Keratinocyte (primary cell): ENCODE measurements around the gene TOP1.

Experiments used
- CTCF ChIP-seq, 3 experiments: IDR thresholded peaks in 1 of 3; conservative IDR thresholded peaks in 1 of 3; optimal IDR thresholded peaks in 1 of 3; 2 replicates in 2 of 3; 3 replicates in 1 of 3; pipeline versions ENCODE3 to v1.5.1; 2011; ENCODE audit warnings: low read length in 3 of 3, mild to moderate bottlenecking in 3 of 3, moderate library complexity in 2 of 3, control low read depth in 1 of 3, inconsistent platforms in 1 of 3; ENCODE audit not compliant: insufficient read depth in 2 of 3; ENCODE audit errors: extremely low read depth in 1 of 3
- EZH2 ChIP-seq: IDR thresholded peaks from one replicate; pipeline ENCODE4 v1.6.1; 2012; ENCODE audit warnings: inconsistent platforms, mild to moderate bottlenecking, low read length, moderate library complexity

DNA sequence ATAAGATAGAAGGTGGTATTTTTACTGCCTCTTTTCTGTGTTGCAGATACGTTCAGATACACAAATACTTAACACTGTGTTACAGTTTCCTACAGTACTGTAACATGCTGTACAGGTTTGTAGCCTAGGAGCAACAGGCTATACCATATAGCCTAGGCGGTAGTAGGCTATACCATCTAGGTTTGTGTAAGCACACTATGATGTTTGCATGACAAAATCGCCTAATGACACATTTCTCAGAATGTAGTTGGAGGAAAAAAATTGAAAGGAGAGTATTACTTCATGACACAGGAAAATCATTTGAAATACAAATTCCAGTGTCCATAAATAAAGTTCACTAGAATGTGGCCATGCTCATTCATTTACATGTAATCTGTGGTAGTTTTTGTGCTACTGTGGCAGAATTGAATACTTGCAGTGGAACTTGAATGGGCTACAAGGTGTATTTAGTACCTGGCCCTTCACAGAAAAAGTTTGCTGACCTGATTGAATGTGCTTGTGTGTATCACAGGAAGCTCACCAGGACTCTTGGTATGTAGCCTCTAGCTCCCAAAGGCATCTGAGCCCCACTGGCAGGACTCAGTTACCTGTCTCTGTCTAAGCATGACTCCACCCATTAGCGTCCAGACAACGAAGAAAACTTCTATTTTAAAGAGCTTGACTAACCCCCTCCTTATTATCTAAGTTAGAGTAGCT, 18.8 kb downstream of the TOP1 start:
- TF ChIP-seq CTCF (optimal IDR thresholded peaks at IDR 0.05 in 1 of 3, IDR thresholded peaks at IDR 0.05 in 1 of 3, conservative IDR thresholded peaks at IDR 0.05 in 1 of 3; ENCODE audit: extremely low read depth in 1 of 3, insufficient read depth in 2 of 3, low read length in 3 of 3) (no peak), EZH2 (no peak)
